Measurements from ENCODE around the gene SRSF12.
"Not testable (repeated sequence)": the region's sequence is repeated elsewhere in the genome, so short reads cannot be mapped to it uniquely, and the experiment has no call there.

Gene SRSF12

DNA sequence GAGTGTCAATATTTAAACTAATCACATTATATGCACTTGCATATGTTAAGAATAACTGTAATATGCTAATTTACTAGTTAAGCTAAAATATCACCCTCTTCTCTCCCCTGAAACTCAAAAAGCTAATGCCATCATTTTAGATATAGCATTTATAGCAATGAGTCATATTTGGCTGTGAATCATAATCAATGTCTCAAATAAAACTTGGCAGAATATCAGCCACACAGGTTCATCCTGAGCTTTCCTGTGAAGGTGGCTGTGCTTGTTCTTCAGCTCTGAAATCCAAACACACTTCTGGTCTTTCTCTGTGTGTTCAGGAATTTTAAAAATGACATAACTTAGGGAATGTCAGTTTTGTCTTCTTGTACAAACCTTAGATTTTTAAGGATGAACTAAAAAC is 50.1 kb downstream of the SRSF12 start:
- Histone ChIP-seq H3K4me3 (replicated peaks; ENCODE audit: low read depth, low read length) (no peak overlapping the region), H3K27me3 (replicated peaks; ENCODE audit: control insufficient read depth, insufficient read depth, low read length) (no peaks in the 10 kb centered on the region), H3K36me3 (ENCODE audit: control insufficient read depth, insufficient read depth, low read length) (no peaks in the 10 kb centered on the region)
- TF ChIP-seq, protein P1, sequence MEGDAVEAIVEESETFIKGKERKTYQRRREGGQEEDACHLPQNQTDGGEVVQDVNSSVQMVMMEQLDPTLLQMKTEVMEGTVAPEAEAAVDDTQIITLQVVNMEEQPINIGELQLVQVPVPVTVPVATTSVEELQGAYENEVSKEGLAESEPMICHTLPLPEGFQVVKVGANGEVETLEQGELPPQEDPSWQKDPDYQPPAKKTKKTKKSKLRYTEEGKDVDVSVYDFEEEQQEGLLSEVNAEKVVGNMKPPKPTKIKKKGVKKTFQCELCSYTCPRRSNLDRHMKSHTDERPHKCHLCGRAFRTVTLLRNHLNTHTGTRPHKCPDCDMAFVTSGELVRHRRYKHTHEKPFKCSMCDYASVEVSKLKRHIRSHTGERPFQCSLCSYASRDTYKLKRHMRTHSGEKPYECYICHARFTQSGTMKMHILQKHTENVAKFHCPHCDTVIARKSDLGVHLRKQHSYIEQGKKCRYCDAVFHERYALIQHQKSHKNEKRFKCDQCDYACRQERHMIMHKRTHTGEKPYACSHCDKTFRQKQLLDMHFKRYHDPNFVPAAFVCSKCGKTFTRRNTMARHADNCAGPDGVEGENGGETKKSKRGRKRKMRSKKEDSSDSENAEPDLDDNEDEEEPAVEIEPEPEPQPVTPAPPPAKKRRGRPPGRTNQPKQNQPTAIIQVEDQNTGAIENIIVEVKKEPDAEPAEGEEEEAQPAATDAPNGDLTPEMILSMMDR (IDR thresholded peaks at IDR 0.05; ENCODE audit: insufficient read depth, low read length, poor library complexity, severe bottlenecking) = no peak
- DNase-seq (ENCODE audit: extremely low read depth, insufficient read length) = no peak

GRCh38 chr6:89066940-89067646 is 50.8 kb downstream of the SRSF12 start:
- TF ChIP-seq, protein P1 (IDR thresholded peaks at IDR 0.05; ENCODE audit: insufficient read depth, low read length, poor library complexity, severe bottlenecking) = no peak
- DNase-seq (ENCODE audit: extremely low read depth, insufficient read length) = no peak
- Histone ChIP-seq H3K36me3 (ENCODE audit: control insufficient read depth, insufficient read depth, low read length) (no peaks in the 10 kb centered on the region), H3K4me3 (replicated peaks; ENCODE audit: low read depth, low read length) (no peak overlapping the region), H3K27me3 (replicated peaks; ENCODE audit: control insufficient read depth, insufficient read depth, low read length) (no peaks in the 10 kb centered on the region)

DNA sequence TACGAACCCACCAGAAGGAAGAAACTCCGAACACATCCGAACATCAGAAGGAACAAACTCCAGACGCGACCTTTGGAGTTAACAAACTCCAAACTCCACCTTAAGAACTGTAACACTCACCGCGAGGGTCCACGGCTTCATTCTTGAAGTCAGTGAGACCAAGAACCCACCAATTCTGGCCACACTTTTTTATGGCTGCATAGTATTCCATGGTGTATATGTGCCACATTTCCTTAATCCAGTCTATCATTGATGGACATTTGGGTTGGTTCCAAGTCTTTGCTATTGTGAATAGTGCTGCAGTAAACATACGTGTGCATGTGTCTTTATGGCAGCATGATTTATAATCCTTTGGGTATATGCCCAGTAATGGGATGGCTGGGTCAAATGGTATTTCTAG is 51.8 kb downstream of the SRSF12 start:
- not testable (repeated sequence) for H3K27me3 ChIP-seq (replicated peaks; ENCODE audit: control insufficient read depth, insufficient read depth, low read length); H3K36me3 ChIP-seq (ENCODE audit: control insufficient read depth, insufficient read depth, low read length); DNase-seq (ENCODE audit: extremely low read depth, insufficient read length); H3K4me3 ChIP-seq (replicated peaks; ENCODE audit: low read depth, low read length)

- H3K36me3 ChIP-seq (ENCODE audit: control insufficient read depth, insufficient read depth, low read length); DNase-seq (ENCODE audit: extremely low read depth, insufficient read length); H3K4me3 ChIP-seq (replicated peaks; ENCODE audit: low read depth, low read length); H3K27me3 ChIP-seq (replicated peaks; ENCODE audit: control insufficient read depth, insufficient read depth, low read length): not testable (repeated sequence)
Measured at GRCh38 chr6:89064931-89065330, 52.9 kb downstream of the SRSF12 start.

DNA sequence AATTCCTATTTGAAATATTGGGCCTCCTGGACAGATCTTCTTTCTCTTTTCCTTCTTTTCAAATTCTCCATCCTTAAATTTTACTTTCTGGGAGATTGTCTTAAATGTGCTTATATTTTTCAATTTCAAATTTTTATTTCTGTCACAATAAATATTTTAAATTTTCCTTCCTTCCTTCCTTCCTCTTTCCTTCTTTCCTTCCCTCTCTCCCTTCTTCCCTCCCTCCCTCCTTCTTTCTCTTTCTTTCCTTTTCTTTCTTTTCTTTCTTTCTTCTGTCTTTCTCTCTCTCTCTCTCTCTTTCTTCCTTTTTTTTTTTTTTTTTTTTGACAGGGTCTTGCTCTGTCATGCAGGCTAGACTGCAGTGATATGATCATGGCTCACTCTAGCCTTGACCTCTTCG is 54.0 kb downstream of the SRSF12 start:
- no peaks in the 10 kb centered on the region for H3K36me3 ChIP-seq (ENCODE audit: control insufficient read depth, insufficient read depth, low read length)
- DNase-seq (ENCODE audit: extremely low read depth, insufficient read length) = no peak
- TF ChIP-seq, protein P1 (IDR thresholded peaks at IDR 0.05; ENCODE audit: insufficient read depth, low read length, poor library complexity, severe bottlenecking) = no peak
- no peaks in the 10 kb centered on the region for H3K27me3 ChIP-seq (replicated peaks; ENCODE audit: control insufficient read depth, insufficient read depth, low read length)
- H3K4me3 ChIP-seq (replicated peaks; ENCODE audit: low read depth, low read length) = no peak overlapping the region

GRCh38 chr6:89059227-89059626 is 58.6 kb downstream of the SRSF12 start:
- DNase-seq (ENCODE audit: extremely low read depth, insufficient read length) = no peak
- Histone ChIP-seq H3K36me3 (ENCODE audit: control insufficient read depth, insufficient read depth, low read length) (no peaks in the 10 kb centered on the region), H3K4me3 (replicated peaks; ENCODE audit: low read depth, low read length) (no peak overlapping the region), H3K27me3 (replicated peaks; ENCODE audit: control insufficient read depth, insufficient read depth, low read length) (no peaks in the 10 kb centered on the region)
- TF ChIP-seq, protein P1 (IDR thresholded peaks at IDR 0.05; ENCODE audit: insufficient read depth, low read length, poor library complexity, severe bottlenecking) = no peak

DNA sequence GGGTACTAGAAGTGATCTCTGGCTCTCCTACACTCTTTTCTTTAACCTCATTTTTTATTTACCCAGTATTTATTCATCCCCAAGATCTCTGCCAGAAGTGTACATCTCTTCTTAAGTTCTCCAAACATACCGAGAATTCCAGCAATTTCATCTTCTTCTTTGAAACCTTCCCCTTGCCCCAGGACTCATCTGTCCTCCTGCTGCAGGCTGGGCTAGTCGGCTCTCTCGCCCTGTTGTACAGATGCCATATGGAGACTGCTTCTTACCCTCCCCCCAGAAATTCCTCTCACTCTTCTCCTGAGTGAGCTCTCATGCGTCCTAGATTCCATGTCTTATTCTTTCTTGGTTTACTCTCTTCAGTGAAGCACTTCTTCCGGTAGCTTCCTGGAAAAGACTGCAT is 59.2 kb downstream of the SRSF12 start:
- TF ChIP-seq, protein P1 (IDR thresholded peaks at IDR 0.05; ENCODE audit: insufficient read depth, low read length, poor library complexity, severe bottlenecking) = no peak
- Histone ChIP-seq H3K27me3 (replicated peaks; ENCODE audit: control insufficient read depth, insufficient read depth, low read length) (no peaks in the 10 kb centered on the region), H3K36me3 (ENCODE audit: control insufficient read depth, insufficient read depth, low read length) (no peaks in the 10 kb centered on the region), H3K4me3 (replicated peaks; ENCODE audit: low read depth, low read length) (no peak overlapping the region)
- DNase-seq (ENCODE audit: extremely low read depth, insufficient read length) = no peak

Data from GM06990 (cell line).